ENCODE data around the gene TLL1. TPM values are rescaled to one million over a fixed set of nuclear protein-coding genes. Genes with fewer than 3 reads are reported as not detected.

TLL1 gene
- polyA plus RNA-seq, 1 of the 3 experiments (the other 2 are of a cell fraction): 0.07 TPM

DNA sequence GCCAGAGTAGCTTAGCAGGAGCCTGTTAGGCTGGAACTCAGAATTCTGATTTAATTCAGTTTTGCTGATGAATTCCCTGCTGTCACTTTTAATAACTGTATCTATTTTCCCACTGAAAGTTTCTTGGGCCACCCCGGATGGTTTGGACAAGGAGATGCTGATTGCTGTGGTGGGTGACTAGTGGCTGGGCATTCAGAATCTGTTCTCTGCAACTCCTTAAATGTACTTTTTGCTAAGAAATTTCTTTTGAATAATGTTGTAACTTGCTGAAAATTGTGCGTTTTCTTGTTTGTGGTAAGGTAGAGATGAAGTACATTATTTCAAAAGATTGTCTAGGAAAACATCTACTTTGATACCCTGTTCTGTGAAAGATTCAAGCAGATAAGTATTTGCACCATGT, 2.4 kb downstream of the TLL1 start:
- DNase-seq: no peak
- 57% methylated on average over 2 of the region's 2 CpGs for whole genome bisulfite sequencing (ENCODE audit: low lambda C conversion rate)
- Histone ChIP-seq H3K79me2 (ENCODE audit: insufficient read depth) (no peaks in the 10 kb centered on the region), H3K4me3 (ENCODE audit: low read depth in 2 of 2, low read length in 1 of 2) (no peak overlapping the region), H3K9me3 (no peaks in the 10 kb centered on the region), H3K27ac (ENCODE audit: low read depth in 2 of 2, low read length in 1 of 2) (no peak overlapping the region), H4K20me1 (ENCODE audit: insufficient read depth) (no peaks in the 10 kb centered on the region), H2AFZ (ENCODE audit: low read depth) (no peak overlapping the region), H3K4me1 (ENCODE audit: control insufficient read depth in 1 of 2, insufficient read depth in 2 of 2, low read depth in 1 of 2, low read length in 1 of 2) (peaks cover 0 to 3% of the 10 kb centered on the region in 2 experiments; a peak in 2 of 4 replicates), H3K4me2 (no peak overlapping the region), H3F3A (replicated peaks; ENCODE audit: insufficient read depth) (no peaks in the 10 kb centered on the region), H3K27me3 (ENCODE audit: insufficient read depth) (peaks cover 46% of the 10 kb centered on the region), H3K9ac (no peak overlapping the region), H3K36me3 (replicated peaks in 1 of 2; ENCODE audit: control insufficient read depth in 1 of 2, insufficient read depth in 2 of 2, low read length in 1 of 2) (no peaks in the 10 kb centered on the region), H3K9me2 (no peaks in the 10 kb centered on the region)
- POLR2A ChIA-PET: no interaction called here
- TF ChIP-seq GATA2 (CRISPR knock-in tag; IDR thresholded peaks at IDR 0.05) (no peak), RAD21 (IDR thresholded peaks at IDR 0.05; ENCODE audit: low read length) (no peak), MEF2A (IDR thresholded peaks at IDR 0.05; ENCODE audit: borderline replicate concordance, low read depth) (no peak), SIN3A (IDR thresholded peaks at IDR 0.05; ENCODE audit: borderline replicate concordance, low read depth, low read length) (no peak), RFX5 (IDR thresholded peaks at IDR 0.05; ENCODE audit: low read length) (no peak), TCF12 (IDR thresholded peaks at IDR 0.05) (no peak), RXRA (IDR thresholded peaks at IDR 0.05; ENCODE audit: borderline replicate concordance, low read depth) (no peak), IRF3 (IDR thresholded peaks at IDR 0.05; ENCODE audit: low read depth, low read length) (no peak), FOXJ3 (CRISPR knock-in tag; IDR thresholded peaks at IDR 0.05) (no peak), SMC3 (IDR thresholded peaks at IDR 0.05; ENCODE audit: low read depth, low read length) (no peak), FOSL2 (IDR thresholded peaks at IDR 0.05; ENCODE audit: borderline replicate concordance, low read depth) (no peak), TEAD4 (IDR thresholded peaks at IDR 0.05; ENCODE audit: borderline replicate concordance, insufficient read depth) (no peak), CHD2 (IDR thresholded peaks at IDR 0.05; ENCODE audit: low read length, partially characterized antibody) (no peak), JUND (IDR thresholded peaks at IDR 0.05) (no peak), GABPA (IDR thresholded peaks at IDR 0.05; ENCODE audit: low read depth) (no peak)
- TF ChIP-seq, protein P1, sequence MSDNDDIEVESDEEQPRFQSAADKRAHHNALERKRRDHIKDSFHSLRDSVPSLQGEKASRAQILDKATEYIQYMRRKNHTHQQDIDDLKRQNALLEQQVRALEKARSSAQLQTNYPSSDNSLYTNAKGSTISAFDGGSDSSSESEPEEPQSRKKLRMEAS (IDR thresholded peaks at IDR 0.05; ENCODE audit: low read depth): no peak
- TF ChIP-seq, protein P2, sequence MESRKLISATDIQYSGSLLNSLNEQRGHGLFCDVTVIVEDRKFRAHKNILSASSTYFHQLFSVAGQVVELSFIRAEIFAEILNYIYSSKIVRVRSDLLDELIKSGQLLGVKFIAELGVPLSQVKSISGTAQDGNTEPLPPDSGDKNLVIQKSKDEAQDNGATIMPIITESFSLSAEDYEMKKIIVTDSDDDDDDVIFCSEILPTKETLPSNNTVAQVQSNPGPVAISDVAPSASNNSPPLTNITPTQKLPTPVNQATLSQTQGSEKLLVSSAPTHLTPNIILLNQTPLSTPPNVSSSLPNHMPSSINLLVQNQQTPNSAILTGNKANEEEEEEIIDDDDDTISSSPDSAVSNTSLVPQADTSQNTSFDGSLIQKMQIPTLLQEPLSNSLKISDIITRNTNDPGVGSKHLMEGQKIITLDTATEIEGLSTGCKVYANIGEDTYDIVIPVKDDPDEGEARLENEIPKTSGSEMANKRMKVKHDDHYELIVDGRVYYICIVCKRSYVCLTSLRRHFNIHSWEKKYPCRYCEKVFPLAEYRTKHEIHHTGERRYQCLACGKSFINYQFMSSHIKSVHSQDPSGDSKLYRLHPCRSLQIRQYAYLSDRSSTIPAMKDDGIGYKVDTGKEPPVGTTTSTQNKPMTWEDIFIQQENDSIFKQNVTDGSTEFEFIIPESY (IDR thresholded peaks at IDR 0.05; ENCODE audit: borderline replicate concordance, low read depth): no peak
- TF ChIP-seq, protein P3, sequence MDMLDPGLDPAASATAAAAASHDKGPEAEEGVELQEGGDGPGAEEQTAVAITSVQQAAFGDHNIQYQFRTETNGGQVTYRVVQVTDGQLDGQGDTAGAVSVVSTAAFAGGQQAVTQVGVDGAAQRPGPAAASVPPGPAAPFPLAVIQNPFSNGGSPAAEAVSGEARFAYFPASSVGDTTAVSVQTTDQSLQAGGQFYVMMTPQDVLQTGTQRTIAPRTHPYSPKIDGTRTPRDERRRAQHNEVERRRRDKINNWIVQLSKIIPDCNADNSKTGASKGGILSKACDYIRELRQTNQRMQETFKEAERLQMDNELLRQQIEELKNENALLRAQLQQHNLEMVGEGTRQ (IDR thresholded peaks at IDR 0.05; ENCODE audit: borderline replicate concordance, low read depth, low read length): no peak
- TF ChIP-seq, protein P4, sequence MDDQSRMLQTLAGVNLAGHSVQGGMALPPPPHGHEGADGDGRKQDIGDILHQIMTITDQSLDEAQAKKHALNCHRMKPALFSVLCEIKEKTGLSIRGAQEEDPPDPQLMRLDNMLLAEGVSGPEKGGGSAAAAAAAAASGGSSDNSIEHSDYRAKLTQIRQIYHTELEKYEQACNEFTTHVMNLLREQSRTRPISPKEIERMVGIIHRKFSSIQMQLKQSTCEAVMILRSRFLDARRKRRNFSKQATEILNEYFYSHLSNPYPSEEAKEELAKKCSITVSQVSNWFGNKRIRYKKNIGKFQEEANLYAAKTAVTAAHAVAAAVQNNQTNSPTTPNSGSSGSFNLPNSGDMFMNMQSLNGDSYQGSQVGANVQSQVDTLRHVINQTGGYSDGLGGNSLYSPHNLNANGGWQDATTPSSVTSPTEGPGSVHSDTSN (IDR thresholded peaks at IDR 0.05): no peak
- CTCF ChIA-PET: no interaction called here

All from SK-N-SH (cell line).